K562 (cell line): ENCODE measurements around the gene COL25A1. TPM values are rescaled to one million over a fixed set of nuclear protein-coding genes. Genes with fewer than 3 reads are reported as not detected.
A peak's percentile ranks its signal among the peaks of the same experiment; 100 is the strongest.

Experiments
- ATAC-seq: fragments of 200-7000 bp; cut with Tn5 transposase; 3 replicates; pipeline ENCODE4 v1.9.1; 2020; ENCODE audit warnings: moderate library complexity
- BruUV-seq: library from RNA; stranded (reverse); fragments of 400-500 nt; replicated peaks from 2 replicates; lab custom pipeline; 2021; lab: Mats Ljungman, UMichigan
- CTCF ChIA-PET: fragments of 300-600 bp; formaldehyde crosslinking; extraction: SDS; loops from one replicate; lab custom pipeline; 2021; ENCODE audit warnings: low intra/inter-chr PET ratio; lab: Yijun Ruan, JAX
- POLR2A ChIA-PET: fragments of 300-600, 350-650 bp; sonication (Branson Sonifier 250); formaldehyde crosslinking; extraction: SDS; loops from one replicate; lab custom pipeline; 2021; ENCODE audit warnings: antibody characterized with exemption, inconsistent platforms; lab: Yijun Ruan, JAX
- DNase-seq, 4 experiments: peaks; one replicate each; pipeline versions ENCODE4 v3.0.0 to v3.0.0-alpha.2; 2011 to 2018; ENCODE audit warnings: low spot score in 3 of 4, mixed read lengths in 3 of 4; ENCODE audit errors: extremely low read depth in 1 of 4
- FAIRE-seq: peaks from 2 replicates; lab custom pipeline; 2011; peaks lifted over from hg19 to GRCh38; lab: Jason Lieb, UNC
- H2AFZ ChIP-seq: 2 replicates; pipeline ENCODE4 v1.6.0; 2011; ENCODE audit warnings: low read depth, low read length, control low read depth, inconsistent platforms
- H3K27ac ChIP-seq: fragments of 200-600 bp; 3 replicates; pipeline ENCODE4 v1.8.0; 2011; ENCODE audit warnings: low read depth, mild to moderate bottlenecking, control low read depth, inconsistent platforms, low read length, moderate library complexity, mixed read lengths; ENCODE audit errors: extremely low read depth
- H3K27me3 ChIP-seq, 2 experiments: fragments of 300-600 bp in 1 of 2; 2 replicates in 1 of 2; 3 replicates in 1 of 2; pipeline versions ENCODE4 v1.6.0 to v1.8.0; 2011; ENCODE audit warnings: inconsistent platforms in 2 of 2, low read length in 2 of 2, mild to moderate bottlenecking in 1 of 2, mixed read lengths in 1 of 2, moderate library complexity in 1 of 2; ENCODE audit not compliant: control insufficient read depth in 2 of 2, insufficient read depth in 2 of 2
- H3K36me3 ChIP-seq: fragments of 300-600 bp; 3 replicates; pipeline ENCODE4 v1.8.0; 2011; ENCODE audit warnings: mild to moderate bottlenecking, low read length, inconsistent platforms; ENCODE audit not compliant: control insufficient read depth, insufficient read depth
- H3K4me1 ChIP-seq, 2 experiments: fragments of 200-600 bp in 1 of 2; replicated peaks in 1 of 2; 2 replicates in 1 of 2; 3 replicates in 1 of 2; pipeline versions ENCODE4 v1.5.1 to v1.8.0; 2011; ENCODE audit warnings: inconsistent platforms in 2 of 2, low read length in 2 of 2, mild to moderate bottlenecking in 1 of 2, mixed read lengths in 1 of 2, moderate library complexity in 1 of 2; ENCODE audit not compliant: control insufficient read depth in 2 of 2, insufficient read depth in 2 of 2
- H3K4me2 ChIP-seq: 2 replicates; pipeline ENCODE4 v1.6.1; 2011; ENCODE audit warnings: low read length, control low read depth, inconsistent platforms, mixed read lengths; ENCODE audit not compliant: insufficient read depth
- H3K4me3 ChIP-seq: fragments of 200-600 bp; sonication (generic), shearing (Covaris generic); 2 replicates; pipeline ENCODE4 v1.5.1; 2016; ENCODE audit warnings: control low read depth, inconsistent platforms
- H3K79me2 ChIP-seq: fragments of 200-600 bp; 3 replicates; pipeline ENCODE4 v1.8.0; 2011; ENCODE audit warnings: low read length, inconsistent platforms; ENCODE audit not compliant: control insufficient read depth, insufficient read depth
- H3K9ac ChIP-seq, 2 experiments: 2 replicates each; pipeline versions ENCODE4 v1.6.0 to v1.6.1; 2011; ENCODE audit warnings: low read depth in 2 of 2, low read length in 2 of 2, control low read depth in 1 of 2, inconsistent platforms in 1 of 2, mild to moderate bottlenecking in 1 of 2, mixed read lengths in 1 of 2; ENCODE audit not compliant: insufficient read depth in 1 of 2
- H3K9me1 ChIP-seq: one replicate; pipeline ENCODE4 v1.6.0; 2011; ENCODE audit warnings: inconsistent platforms, mild to moderate bottlenecking, low read length, moderate library complexity; ENCODE audit not compliant: control insufficient read depth, insufficient read depth
- H3K9me3 ChIP-seq: replicated peaks from 2 replicates; pipeline ENCODE4 v1.5.1; 2011; ENCODE audit warnings: low read depth, low read length, inconsistent platforms; ENCODE audit not compliant: control insufficient read depth, insufficient read depth
- H4K20me1 ChIP-seq: replicated peaks from 2 replicates; pipeline ENCODE4 v1.6.1; 2011; ENCODE audit warnings: low read length, inconsistent platforms, mixed read lengths; ENCODE audit not compliant: control insufficient read depth, insufficient read depth
- CCNT2 ChIP-seq: IDR thresholded peaks from 2 replicates; pipeline ENCODE4 v1.6.1; 2011; ENCODE audit warnings: borderline replicate concordance, low read depth, mild to moderate bottlenecking, moderate library complexity, mixed read lengths, low read length; ENCODE audit not compliant: insufficient read length; ENCODE audit errors: extremely low read depth
- MEIS2 ChIP-seq: fragments of 450-650 bp; IDR thresholded peaks from 2 replicates; pipeline ENCODE4 v1.6.1; 2014; ENCODE audit warnings: mild to moderate bottlenecking; ENCODE audit not compliant: partially characterized antibody
- NFIC ChIP-seq: fragments of 450-650 bp; IDR thresholded peaks from 2 replicates; pipeline ENCODE4 v1.6.1; 2017; ENCODE audit warnings: mild to moderate bottlenecking, inconsistent platforms
- SPI1 ChIP-seq: IDR thresholded peaks from 2 replicates; pipeline ENCODE4 v1.6.1; 2011; ENCODE audit warnings: low read depth, low read length, control low read depth, borderline replicate concordance
- WGBS: fragments of 100-300 bp; shearing (Covaris generic); methylation state at CpG from one replicate; pipeline ENCODE4 v1.1.6; 2016; ENCODE audit warnings: low coverage, mixed read lengths; ENCODE audit not compliant: insufficient coverage; ENCODE audit errors: missing lambda C conversion rate; 5-methylcytosine and 5-hydroxymethylcytosine counted together
- in situ Hi-C: fragments of 300-500 bp; cut with MboI; formaldehyde crosslinking; loops from 4 replicates; pipeline ENCODE4 v1.15.0; 2018; ENCODE audit warnings: inconsistent platforms, mixed read lengths
- intact Hi-C: fragments of 100-400 bp; cut with micrococcal nuclease; formaldehyde crosslinking; loops from 2 replicates; pipeline ENCODE4 v1.14.2; 2022
- polyA plus RNA-seq, 8 experiments: library from polyadenylated mRNA; depleted of rRNA in 4 of 8; stranded (reverse) in 5 of 8; unstranded in 3 of 8; fragments of >200 nt; fragmentation: Nextera tagmentation in 2 of 8; fragmentation: Illumina TruSeq in 1 of 8; extraction: Ambion mirVana in 2 of 8; extraction: Trizol in 1 of 8; gene quantifications; 2 replicates each; pipeline versions ENCODE4 v1.2.1 to v1.2.3, GENCODE V29; 2011 to 2014; ENCODE audit warnings: inconsistent platforms in 1 of 8, missing spikeins in 1 of 8
- total RNA-seq, 7 experiments: library from RNA; depleted of rRNA in 6 of 7; stranded (reverse); fragments of >200 nt in 6 of 7; fragmentation: Illumina TruSeq in 2 of 7; extraction: Trizol in 2 of 7; gene quantifications; 2 replicates each; pipeline versions ENCODE4 v1.2.1 to v1.2.3, GENCODE V29; 2011 to 2021; ENCODE audit warnings: low replicate concordance in 1 of 7
- TF ChIP-seq, protein P1 (sequence below): fragments of 450-650 bp; IDR thresholded peaks from 2 replicates; pipeline ENCODE4 v1.6.1; 2018; ENCODE audit warnings: mild to moderate bottlenecking, low read depth; ENCODE audit not compliant: partially characterized antibody

The COL25A1 gene
- total and polyA plus RNA-seq, 9 of the 15 experiments (the other 6 are each of a cell fraction or from before 2014, with no cell fraction given) = 0.03 to 0.62 (median 0.27) TPM

DNA sequence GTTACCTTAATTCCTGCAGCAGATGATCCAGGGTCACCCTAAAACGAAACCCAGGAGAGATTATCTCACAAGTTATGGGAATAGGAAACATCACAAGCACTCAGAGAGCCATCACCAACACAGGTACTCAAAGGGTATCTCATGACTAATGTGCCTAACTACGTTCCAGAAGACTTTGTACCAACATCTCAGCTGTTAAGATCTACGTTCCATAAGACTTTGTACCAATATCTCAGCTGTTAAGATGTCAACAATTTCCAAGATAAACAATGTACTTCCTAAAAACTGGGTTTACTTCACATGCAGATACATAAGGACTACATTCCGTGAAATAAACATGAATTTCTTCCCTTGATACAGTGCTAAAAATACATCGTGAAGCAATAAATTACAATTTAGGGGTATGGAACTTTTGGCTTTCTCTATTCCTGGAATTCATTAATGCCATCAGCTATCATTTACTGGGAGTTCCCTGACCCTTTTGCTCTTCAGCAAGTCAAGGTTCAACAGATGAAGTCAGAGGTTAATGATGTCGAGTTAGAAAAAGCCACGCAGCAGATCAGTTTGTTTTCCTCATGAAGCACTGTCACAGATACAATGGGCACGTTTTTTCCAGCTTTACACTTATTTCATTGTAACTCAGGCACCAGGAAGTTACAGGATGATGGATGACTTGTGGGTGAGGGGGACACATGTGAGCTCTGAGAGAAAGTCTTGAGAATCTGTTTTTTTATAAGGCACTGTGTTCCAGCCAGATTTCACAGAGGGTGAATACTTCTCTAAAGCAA, 412.6 kb downstream of the COL25A1 start:
- Histone ChIP-seq H3K9me1 (no peaks in the 10 kb centered on the region), H3K4me2 (no peak overlapping the region), H3K9ac (no peak overlapping the region), H3K4me1 (peaks cover 0 to 5% of the 10 kb centered on the region in 2 experiments; a peak in 2 of 5 replicates), H3K4me3 (no peak overlapping the region), H3K27ac (no peak overlapping the region), H3K9me3 (no peaks in the 10 kb centered on the region), H4K20me1 (no peaks in the 10 kb centered on the region), H2AFZ (peak overlapping the region; percentile 67), H3K79me2 (no peaks in the 10 kb centered on the region), H3K36me3 (no peaks in the 10 kb centered on the region), H3K27me3 (no peaks in the 10 kb centered on the region)
- ATAC-seq (no peak), FAIRE-seq (peak; percentile 62), DNase-seq (no peak)
- no peak for TF ChIP-seq SPI1
- TF ChIP-seq MEIS2 = peak; percentile 24
- no peak for TF ChIP-seq CCNT2
- TF ChIP-seq, protein P1, sequence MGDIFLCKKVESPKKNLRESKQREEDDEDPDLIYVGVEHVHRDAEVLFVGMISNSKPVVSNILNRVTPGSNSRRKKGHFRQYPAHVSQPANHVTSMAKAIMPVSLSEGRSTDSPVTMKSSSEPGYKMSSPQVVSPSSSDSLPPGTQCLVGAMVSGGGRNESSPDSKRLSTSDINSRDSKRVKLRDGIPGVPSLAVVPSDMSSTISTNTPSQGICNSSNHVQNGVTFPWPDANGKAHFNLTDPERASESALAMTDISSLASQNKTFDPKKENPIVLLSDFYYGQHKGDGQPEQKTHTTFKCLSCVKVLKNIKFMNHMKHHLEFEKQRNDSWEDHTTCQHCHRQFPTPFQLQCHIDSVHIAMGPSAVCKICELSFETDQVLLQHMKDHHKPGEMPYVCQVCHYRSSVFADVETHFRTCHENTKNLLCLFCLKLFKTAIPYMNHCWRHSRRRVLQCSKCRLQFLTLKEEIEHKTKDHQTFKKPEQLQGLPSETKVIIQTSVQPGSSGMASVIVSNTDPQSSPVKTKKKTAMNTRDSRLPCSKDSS = no peak
- TF ChIP-seq NFIC = no peak
- in situ Hi-C loops (no loop called here), intact Hi-C loops (loop anchor here (5.0 kb wide), 1 partner anchor 402 kb away; no protein-coding TSS in a partner anchor)
- ChIA-PET CTCF (no interaction called here), POLR2A (interaction anchor here (0.6 to 1.3 kb wide), 3 partner anchors 12 to 29 kb away, joined by 3 to 4 read pairs (median 3); no protein-coding TSS in a partner anchor)
- no TSS peak for BruUV-seq
- 41% methylated on average over 8 of the region's 8 CpGs for WGBS
